OCI-LY1 (cell line): ENCODE data around the gene CPA3.

ENCODE experiments used
- H2AFZ ChIP-seq: fragments of 200-600 bp; sonication (generic), shearing (Covaris generic); 2 replicates; pipeline ENCODE4 v1.6.0; 2014; ENCODE audit warnings: antibody characterized with exemption, mild to moderate bottlenecking, low read length
- H3F3A ChIP-seq: fragments of 200-600 bp; sonication (generic), shearing (Covaris generic); 2 replicates; pipeline ENCODE4 v1.6.0; 2014; ENCODE audit warnings: mild to moderate bottlenecking, antibody characterized with exemption, low read length, moderate library complexity; ENCODE audit not compliant: insufficient read depth
- H3K27ac ChIP-seq: fragments of 200-600 bp; sonication (generic); 2 replicates; pipeline ENCODE4 v1.5.1; 2014; ENCODE audit warnings: low read length, mixed run types, mild to moderate bottlenecking, low read depth; ENCODE audit not compliant: poor library complexity, severe bottlenecking
- H3K27me3 ChIP-seq: fragments of 200-600 bp; sonication (generic); 2 replicates; pipeline ENCODE4 v1.6.0; 2014; ENCODE audit warnings: antibody characterized with exemption, mild to moderate bottlenecking, low read length, moderate library complexity; ENCODE audit not compliant: insufficient read depth
- H3K36me3 ChIP-seq: fragments of 200-600 bp; sonication (generic); 2 replicates; pipeline ENCODE4 v1.6.1; 2014; ENCODE audit warnings: mild to moderate bottlenecking, antibody characterized with exemption, low read length, moderate library complexity, mixed read lengths; ENCODE audit not compliant: insufficient read depth
- H3K4me1 ChIP-seq: fragments of 200-600 bp; sonication (generic); 2 replicates; pipeline ENCODE4 v1.5.1; 2014; ENCODE audit warnings: mild to moderate bottlenecking, low read length, moderate library complexity; ENCODE audit not compliant: insufficient read depth, severe bottlenecking
- H3K4me2 ChIP-seq: fragments of 200-600 bp; sonication (generic), shearing (Covaris generic); 2 replicates; pipeline ENCODE4 v1.6.1; 2014; ENCODE audit warnings: low read length
- H3K4me3 ChIP-seq: fragments of 200-600 bp; sonication (generic); 2 replicates; pipeline ENCODE4 v1.5.1; 2014; ENCODE audit warnings: low read length, low read depth, mild to moderate bottlenecking, mixed read lengths; ENCODE audit not compliant: poor library complexity, severe bottlenecking
- H3K79me2 ChIP-seq: fragments of 200-600 bp; shearing (Covaris generic); 2 replicates; pipeline ENCODE4 v1.6.1; 2016; ENCODE audit warnings: mixed run types, low read length, mixed read lengths; ENCODE audit not compliant: insufficient read depth
- H3K9ac ChIP-seq: fragments of 200-600 bp; sonication (generic), shearing (Covaris generic); 2 replicates; pipeline ENCODE4 v1.6.1; 2014; ENCODE audit warnings: mild to moderate bottlenecking, low read length, mixed read lengths
- H3K9me2 ChIP-seq: fragments of 200-600 bp; sonication (generic), shearing (Covaris generic); 2 replicates; pipeline ENCODE4 v1.6.1; 2014; ENCODE audit warnings: low read depth, mild to moderate bottlenecking, low read length, mixed read lengths
- H3K9me3 ChIP-seq: fragments of 200-600 bp; shearing (Covaris generic); 2 replicates; pipeline ENCODE4 v1.6.1; 2014; ENCODE audit warnings: low read length, mixed read lengths
- H4K20me1 ChIP-seq: fragments of 200-600 bp; sonication (generic), shearing (Covaris generic); 2 replicates; pipeline ENCODE4 v1.6.0; 2016; ENCODE audit warnings: mild to moderate bottlenecking, low read length; ENCODE audit not compliant: insufficient read depth
- EZH2 ChIP-seq: fragments of 200-600 bp; sonication (generic), shearing (Covaris generic); IDR thresholded peaks from 2 replicates; pipeline ENCODE4 v1.8.0; 2017; ENCODE audit warnings: borderline replicate concordance, mixed run types, mild to moderate bottlenecking, antibody characterized with exemption, low read length, moderate library complexity, mixed read lengths
- TF ChIP-seq, protein P1 (sequence below): fragments of 200-600 bp; sonication (generic), shearing (Covaris generic); IDR thresholded peaks from 2 replicates; pipeline ENCODE4 v1.5.1; 2017; ENCODE audit warnings: mild to moderate bottlenecking, antibody characterized with exemption, low read length, moderate library complexity, mixed read lengths

CPA3 gene

DNA sequence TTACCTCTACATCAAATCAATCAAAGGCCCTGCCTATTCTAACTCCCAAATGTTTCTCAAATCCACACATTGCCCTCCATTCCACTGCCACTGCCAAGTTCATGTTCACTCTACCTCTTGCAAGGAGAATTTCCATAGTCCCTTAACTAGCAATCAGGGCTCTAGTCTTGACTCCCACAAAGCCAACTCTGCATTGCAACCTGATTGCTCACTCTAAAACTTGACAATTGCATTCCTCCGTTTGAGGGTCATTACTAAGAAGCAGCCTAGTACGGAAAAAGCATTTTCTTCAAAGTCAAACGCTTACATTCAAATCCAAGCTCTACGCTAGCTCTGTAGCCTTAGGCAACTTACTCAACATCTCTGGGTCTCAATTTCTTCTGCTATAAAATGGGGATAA lies 1.2 kb downstream of the CPA3 start:
- TF ChIP-seq, protein P1, sequence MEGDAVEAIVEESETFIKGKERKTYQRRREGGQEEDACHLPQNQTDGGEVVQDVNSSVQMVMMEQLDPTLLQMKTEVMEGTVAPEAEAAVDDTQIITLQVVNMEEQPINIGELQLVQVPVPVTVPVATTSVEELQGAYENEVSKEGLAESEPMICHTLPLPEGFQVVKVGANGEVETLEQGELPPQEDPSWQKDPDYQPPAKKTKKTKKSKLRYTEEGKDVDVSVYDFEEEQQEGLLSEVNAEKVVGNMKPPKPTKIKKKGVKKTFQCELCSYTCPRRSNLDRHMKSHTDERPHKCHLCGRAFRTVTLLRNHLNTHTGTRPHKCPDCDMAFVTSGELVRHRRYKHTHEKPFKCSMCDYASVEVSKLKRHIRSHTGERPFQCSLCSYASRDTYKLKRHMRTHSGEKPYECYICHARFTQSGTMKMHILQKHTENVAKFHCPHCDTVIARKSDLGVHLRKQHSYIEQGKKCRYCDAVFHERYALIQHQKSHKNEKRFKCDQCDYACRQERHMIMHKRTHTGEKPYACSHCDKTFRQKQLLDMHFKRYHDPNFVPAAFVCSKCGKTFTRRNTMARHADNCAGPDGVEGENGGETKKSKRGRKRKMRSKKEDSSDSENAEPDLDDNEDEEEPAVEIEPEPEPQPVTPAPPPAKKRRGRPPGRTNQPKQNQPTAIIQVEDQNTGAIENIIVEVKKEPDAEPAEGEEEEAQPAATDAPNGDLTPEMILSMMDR = no peak
- TF ChIP-seq EZH2 = no peak
- Histone ChIP-seq H3K4me2 (no peak overlapping the region), H4K20me1 (no peaks in the 10 kb centered on the region), H3K4me1 (no peaks in the 10 kb centered on the region), H3K79me2 (no peaks in the 10 kb centered on the region), H3K9ac (no peak overlapping the region), H3K4me3 (no peak overlapping the region), H3K36me3 (no peaks in the 10 kb centered on the region), H3K9me2 (no peaks in the 10 kb centered on the region), H3K27ac (no peak overlapping the region), H3K9me3 (no peaks in the 10 kb centered on the region), H3K27me3 (0 out of 2 replicates have a peak, but pooled peaks cover 3% of the 10 kb centered on the region), H3F3A (no peaks in the 10 kb centered on the region), H2AFZ (no peak overlapping the region)

DNA sequence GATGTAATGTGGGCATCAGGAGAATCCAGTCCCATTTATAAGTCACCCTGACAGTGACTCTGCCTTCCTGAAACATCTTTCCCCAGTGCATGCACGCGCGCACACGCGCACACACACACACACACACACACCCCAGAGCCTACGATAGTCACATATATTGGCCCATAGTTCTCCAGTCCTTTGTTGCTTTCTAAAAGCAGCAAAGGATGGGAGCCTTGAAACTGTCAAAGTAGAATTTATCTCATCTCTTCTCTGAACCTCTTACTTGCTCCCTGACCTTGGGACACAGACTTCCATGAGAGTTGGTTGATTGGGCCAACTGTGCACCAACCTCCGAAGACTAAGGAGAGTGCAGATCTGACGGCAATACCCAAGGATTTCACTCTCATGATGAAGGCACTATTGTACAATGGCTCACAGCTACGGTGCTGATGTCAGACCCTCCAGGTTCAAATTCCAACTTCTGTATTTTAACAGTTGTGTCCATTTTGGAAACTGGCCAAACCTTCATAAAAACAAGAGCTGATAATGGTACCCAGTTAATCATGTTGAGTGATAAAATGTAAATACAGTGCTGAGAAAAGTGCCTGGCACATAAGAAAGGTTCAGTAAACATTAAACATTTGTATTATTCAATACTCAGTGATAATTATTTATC lies 8.3 kb downstream of the CPA3 start:
- Histone ChIP-seq H3K9me3 (no peaks in the 10 kb centered on the region), H3K4me3 (no peak overlapping the region), H3K79me2 (no peaks in the 10 kb centered on the region), H3K27me3 (no peaks in the 10 kb centered on the region), H3K36me3 (no peaks in the 10 kb centered on the region), H3F3A (no peaks in the 10 kb centered on the region), H2AFZ (no peak overlapping the region), H4K20me1 (no peaks in the 10 kb centered on the region; the same call in 1 of the 2 replicates), H3K9ac (no peak overlapping the region), H3K9me2 (no peaks in the 10 kb centered on the region), H3K4me2 (no peak overlapping the region), H3K27ac (no peak overlapping the region), H3K4me1 (no peaks in the 10 kb centered on the region)
- TF ChIP-seq, protein P1 = no peak
- TF ChIP-seq EZH2 = no peak

DNA sequence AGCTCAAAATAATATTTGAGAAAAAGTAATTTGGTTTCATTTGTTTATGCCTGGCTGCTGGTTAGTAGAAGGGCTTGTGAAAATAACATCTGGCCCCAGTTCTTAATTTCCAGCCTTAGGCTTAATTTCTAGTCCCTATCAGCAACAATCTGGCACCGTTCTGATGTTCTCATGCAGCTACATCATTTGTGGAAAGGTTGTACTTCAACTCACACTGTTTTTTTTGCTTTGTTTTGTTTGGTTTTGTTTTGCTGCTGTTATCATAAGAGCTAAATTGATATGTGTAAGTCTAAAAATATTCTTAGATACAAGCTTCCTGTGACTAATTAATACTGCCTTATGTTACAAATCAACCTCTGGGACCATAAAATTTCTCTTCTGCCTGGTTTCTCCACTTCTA lies 8.9 kb downstream of the CPA3 start:
- TF ChIP-seq, protein P1 = no peak
- TF ChIP-seq EZH2 = no peak
- no peaks in the 10 kb centered on the region for H3K36me3 ChIP-seq
- H3K9ac ChIP-seq = no peak overlapping the region

More for the DNA sequence above, 8.9 kb downstream of the CPA3 start:
- no peaks in the 10 kb centered on the region for H3K9me3 ChIP-seq
- H3F3A ChIP-seq = no peaks in the 10 kb centered on the region
- no peak overlapping the region for H3K4me3 ChIP-seq
- no peak overlapping the region for H3K27ac ChIP-seq
- no peaks in the 10 kb centered on the region for H3K9me2 ChIP-seq
- H3K4me1 ChIP-seq = no peaks in the 10 kb centered on the region
- no peak overlapping the region for H3K4me2 ChIP-seq
- no peak overlapping the region for H2AFZ ChIP-seq
- H4K20me1 ChIP-seq = no peaks in the 10 kb centered on the region; the same call in 1 of the 2 replicates
- H3K79me2 ChIP-seq = no peaks in the 10 kb centered on the region
- H3K27me3 ChIP-seq = no peaks in the 10 kb centered on the region; the same call in 1 of the 2 replicates
